Measurements from ENCODE around the gene ENGASE. TPM values are rescaled to one million over a fixed set of nuclear protein-coding genes. Genes with fewer than 3 reads are reported as not detected.

Gene ENGASE
- total RNA-seq, 4 donors from 2014 or later = 16.6 to 54.5 (median 26.3) TPM

- WGBS, 2 donors = 27 to 37% methylated on average over 14 to 15 of the region's 16 CpGs
- no peak for DNase-seq (ENCODE audit: low spot score in 2 of 2)
- H3K4me3 ChIP-seq (ENCODE audit: low read depth, poor library complexity, severe bottlenecking) = no peak overlapping the region
- intact Hi-C loops (cut with DNase I; ENCODE audit: low total_unique reads) = no loop called here
- TF ChIP-seq CTCF (IDR thresholded peaks at IDR 0.05) (no peak), POLR2A (IDR thresholded peaks at IDR 0.05) (no peak)
Measured at GRCh38 chr17:79098282-79098867, 23.8 kb downstream of the ENGASE start.

- 68 to 81% methylated on average over 17 to 18 of the region's 18 CpGs for WGBS, 2 donors
- DNase-seq (ENCODE audit: low spot score in 2 of 2) = no peak
- TF ChIP-seq CTCF (IDR thresholded peaks at IDR 0.05) (no peak), POLR2A (IDR thresholded peaks at IDR 0.05) (no peak)
- intact Hi-C loops (cut with DNase I; ENCODE audit: low total_unique reads) = no loop called here
- H3K4me3 ChIP-seq (ENCODE audit: low read depth, poor library complexity, severe bottlenecking) = no peak overlapping the region
Measured at GRCh38 chr17:79100405-79100804, 25.8 kb downstream of the ENGASE start.

- intact Hi-C loops (cut with DNase I; ENCODE audit: low total_unique reads) = no loop called here
- DNase-seq (ENCODE audit: low spot score in 2 of 2) = no peak
- TF ChIP-seq POLR2A (IDR thresholded peaks at IDR 0.05) (no peak), CTCF (IDR thresholded peaks at IDR 0.05) (no peak)
- no peak overlapping the region for H3K4me3 ChIP-seq (ENCODE audit: low read depth, poor library complexity, severe bottlenecking)
- WGBS, 2 donors = 44 to 56% methylated on average over 7 to 13 of the region's 13 CpGs
Measured at GRCh38 chr17:79101111-79101673, 26.6 kb downstream of the ENGASE start.

GRCh38 chr17:79102214-79102613 is 27.6 kb downstream of the ENGASE start:
- DNase-seq (ENCODE audit: low spot score in 2 of 2) = no peak
- intact Hi-C loops (cut with DNase I; ENCODE audit: low total_unique reads) = no loop called here
- 66 to 76% methylated on average over 5 to 6 of the region's 7 CpGs for WGBS, 2 donors
- no peak overlapping the region for H3K4me3 ChIP-seq (ENCODE audit: low read depth, poor library complexity, severe bottlenecking)
- TF ChIP-seq POLR2A (IDR thresholded peaks at IDR 0.05) (no peak), CTCF (IDR thresholded peaks at IDR 0.05) (no peak)

- no peak for DNase-seq (ENCODE audit: low spot score in 2 of 2)
- H3K4me3 ChIP-seq (ENCODE audit: low read depth, poor library complexity, severe bottlenecking) = no peak overlapping the region
- intact Hi-C loops (cut with DNase I; ENCODE audit: low total_unique reads) = no loop called here
- no peak for TF ChIP-seq POLR2A (IDR thresholded peaks at IDR 0.05)
- TF ChIP-seq CTCF (IDR thresholded peaks at IDR 0.05) = no peak
- 71 to 78% methylated on average over 11 to 12 of the region's 12 CpGs for WGBS, 2 donors
Measured at GRCh38 chr17:79104898-79105600, 30.4 kb downstream of the ENGASE start.

Measured in lower leg skin (tissue), 4 donors.